Suprapubic skin (tissue), 4 donors: Measurements from ENCODE around the gene MRM2. TPM values are rescaled to one million over a fixed set of nuclear protein-coding genes. Genes with fewer than 3 reads are reported as not detected.

Source experiments
- DNase-seq, 2 donors: peaks; one replicate each; pipeline ENCODE4 v3.0.0-alpha.2; 2019; ENCODE audit warnings: low spot score in 2 of 2
- H3K27ac ChIP-seq: fragments of 200-600 bp; sonication (generic); one replicate; pipeline ENCODE4 v1.5.1; 2019
- H3K27me3 ChIP-seq: fragments of 200-600 bp; sonication (generic); one replicate; pipeline ENCODE4 v1.5.1; 2019
- H3K36me3 ChIP-seq: fragments of 200-600 bp; sonication (generic); one replicate; pipeline ENCODE4 v1.5.1; 2019
- H3K4me1 ChIP-seq: fragments of 200-600 bp; sonication (generic); one replicate; pipeline ENCODE4 v1.5.1; 2019
- H3K4me3 ChIP-seq: fragments of 200-600 bp; sonication (generic); one replicate; pipeline ENCODE4 v1.5.1; 2019; ENCODE audit warnings: mild to moderate bottlenecking
- H3K9me3 ChIP-seq: fragments of 200-600 bp; sonication (generic); one replicate; pipeline ENCODE4 v1.5.1; 2019
- CTCF ChIP-seq, 2 donors: fragments of 200-600 bp in 1 of 2; fragments of 450-650 bp in 1 of 2; sonication (generic) in 1 of 2; IDR thresholded peaks; one replicate each; pipeline ENCODE4 v1.5.1; 2016 to 2019; ENCODE audit warnings: antibody characterized with exemption in 2 of 2, mild to moderate bottlenecking in 1 of 2, moderate library complexity in 1 of 2
- EP300 ChIP-seq: sonication (generic); formaldehyde crosslinking; IDR thresholded peaks from one replicate; pipeline ENCODE4 v1.6.1; 2017; ENCODE audit warnings: antibody characterized with exemption
- POLR2A ChIP-seq, 2 donors: fragments of 450-650 bp; IDR thresholded peaks; one replicate each; pipeline ENCODE4 v1.6.1; 2017; ENCODE audit warnings: antibody characterized with exemption in 2 of 2, mild to moderate bottlenecking in 2 of 2, moderate library complexity in 2 of 2
- POLR2AphosphoS5 ChIP-seq, 3 donors: sonication (generic); formaldehyde crosslinking; IDR thresholded peaks; one replicate each; pipeline ENCODE4 v1.6.1; 2017; ENCODE audit warnings: antibody characterized with exemption in 3 of 3
- WGBS: methylation state at CpG from one replicate; pipeline ENCODE4 v1.1.5; 2018; 5-methylcytosine and 5-hydroxymethylcytosine counted together
- total RNA-seq, 4 donors: library from RNA; depleted of rRNA; stranded (reverse); fragments of >200 nt; gene quantifications; one replicate each; pipeline ENCODE4 v1.1.0, GENCODE V29; 2016

Gene MRM2
- total RNA-seq, 4 donors from 2014 or later, result 11.3 to 41.8 (median 19.8) TPM

- peaks cover 27% of the 10 kb centered on the region for H3K36me3 ChIP-seq
- H3K4me3 ChIP-seq, result no peak overlapping the region
- TF ChIP-seq POLR2AphosphoS5 (IDR thresholded peaks at IDR 0.05), result no peak
- TF ChIP-seq EP300, result no peak
- TF ChIP-seq POLR2A (IDR thresholded peaks at IDR 0.05), result no peak
- TF ChIP-seq CTCF (IDR thresholded peaks at IDR 0.05), result no peak
- no peak for DNase-seq
- no peak overlapping the region for H3K27ac ChIP-seq
- WGBS, result no CpG with 5 or more reads among the region's 10 CpGs
- H3K9me3 ChIP-seq, result no peaks in the 10 kb centered on the region
- H3K4me1 ChIP-seq, result no peaks in the 10 kb centered on the region
- H3K27me3 ChIP-seq, result no peaks in the 10 kb centered on the region
Observed at GRCh38 chr7:2198760-2199159, 43.2 kb downstream of the MRM2 start.

- TF ChIP-seq POLR2A (IDR thresholded peaks at IDR 0.05) (no peak), CTCF (IDR thresholded peaks at IDR 0.05) (no peak), POLR2AphosphoS5 (IDR thresholded peaks at IDR 0.05) (no peak), EP300 (no peak)
- Histone ChIP-seq H3K27ac (no peak overlapping the region), H3K27me3 (no peaks in the 10 kb centered on the region), H3K36me3 (peaks cover 27% of the 10 kb centered on the region), H3K9me3 (no peaks in the 10 kb centered on the region), H3K4me3 (no peak overlapping the region), H3K4me1 (no peaks in the 10 kb centered on the region)
- 81% methylated on average over 7 of the region's 15 CpGs for WGBS
- no peak for DNase-seq
Observed at GRCh38 chr7:2198206-2198605, 43.8 kb downstream of the MRM2 start.

- 93% methylated on average over 21 of the region's 21 CpGs for WGBS
- TF ChIP-seq POLR2A (IDR thresholded peaks at IDR 0.05) (no peak), POLR2AphosphoS5 (IDR thresholded peaks at IDR 0.05) (no peak), CTCF (IDR thresholded peaks at IDR 0.05) (no peak), EP300 (no peak)
- no peak overlapping the region for H3K4me3 ChIP-seq
- no peaks in the 10 kb centered on the region for H3K27me3 ChIP-seq
- no peak for DNase-seq
- H3K36me3 ChIP-seq, result peaks cover 27% of the 10 kb centered on the region
- no peak overlapping the region for H3K27ac ChIP-seq
- H3K4me1 ChIP-seq, result no peaks in the 10 kb centered on the region
- no peaks in the 10 kb centered on the region for H3K9me3 ChIP-seq
Observed at GRCh38 chr7:2197436-2198155, 44.4 kb downstream of the MRM2 start.

- TF ChIP-seq CTCF (IDR thresholded peaks at IDR 0.05), result no peak
- TF ChIP-seq POLR2AphosphoS5 (IDR thresholded peaks at IDR 0.05), result no peak
- no peak for TF ChIP-seq POLR2A (IDR thresholded peaks at IDR 0.05)
- no peak for TF ChIP-seq EP300
- H3K4me3 ChIP-seq, result no peak overlapping the region
- no peaks in the 10 kb centered on the region for H3K4me1 ChIP-seq
- no peaks in the 10 kb centered on the region for H3K27me3 ChIP-seq
- H3K27ac ChIP-seq, result no peak overlapping the region
- no peaks in the 10 kb centered on the region for H3K9me3 ChIP-seq
- peaks cover 27% of the 10 kb centered on the region for H3K36me3 ChIP-seq
- WGBS, result 94% methylated on average over 17 of the region's 32 CpGs
- no peak for DNase-seq
Observed at GRCh38 chr7:2196381-2197378, 45.3 kb downstream of the MRM2 start.
